Activated CD8-positive, alpha-beta memory T cell treated with anti-CD3 and anti-CD28 coated beads, Interleukin-2, amount 50 U/mL, for 48 hours (primary cell): ENCODE measurements around the gene CT47B1.
"Not testable (repeated sequence)": the region's sequence is repeated elsewhere in the genome, so short reads cannot be mapped to it uniquely, and the experiment has no call there.

Experiments
- DNase-seq: peaks from one replicate; pipeline ENCODE4 v3.0.0-alpha.2; 2020

Gene CT47B1

GRCh38 chrX:120875766-120876165, at the start of gene CT47B1:
CT47B1 (minus strand) TSS chrX:120875866; CDS start chrX:120875670, 196 bp downstream.
- DNase-seq = not testable (repeated sequence)

DNA sequence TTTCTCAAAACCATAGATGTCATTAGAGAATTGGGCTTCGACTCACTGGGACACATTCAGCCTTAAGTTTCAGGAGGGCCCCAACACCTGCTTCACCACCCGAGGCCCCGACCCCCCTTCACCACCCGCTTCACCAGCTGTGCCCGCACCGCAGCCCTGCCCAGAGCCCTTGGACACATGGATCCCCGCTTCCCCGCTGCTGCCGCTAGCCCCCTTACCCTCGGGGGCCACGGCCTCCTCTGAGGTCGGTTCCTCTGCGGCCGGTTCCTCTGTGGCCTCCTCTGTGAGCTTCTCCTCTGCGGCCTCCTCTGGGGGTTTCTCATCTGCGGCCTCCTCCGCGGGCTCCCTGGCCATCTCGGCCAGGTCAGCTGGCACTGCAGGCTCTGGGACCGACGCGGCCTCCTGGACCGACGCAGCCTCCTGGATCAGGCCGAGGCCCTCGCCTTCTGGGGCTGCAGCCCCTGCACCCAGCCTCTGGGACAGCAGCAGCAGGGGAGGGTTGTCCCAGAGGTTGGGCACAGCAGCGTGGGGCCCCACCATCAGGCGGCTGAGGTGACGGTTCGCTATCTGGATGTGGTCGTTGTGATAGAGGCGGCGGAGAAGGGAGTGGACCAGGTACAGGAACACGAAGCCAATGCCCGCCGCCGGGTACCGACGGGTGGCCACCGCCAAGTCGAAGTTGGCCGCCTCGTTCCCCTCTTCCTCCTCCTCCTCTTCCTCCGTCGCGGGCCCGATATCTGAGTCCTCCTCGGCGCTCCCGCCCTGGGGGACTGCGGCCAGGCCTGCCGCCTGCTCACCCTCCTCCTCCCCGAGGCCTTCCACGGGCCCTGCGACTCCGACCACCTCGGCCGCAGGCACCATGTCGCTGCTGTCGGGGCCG, 748 bp downstream of the CT47B1 start:
- no peak for DNase-seq

GRCh38 chrX:120857240-120857639, 18.4 kb downstream of the CT47B1 start:
- no peak for DNase-seq

DNA sequence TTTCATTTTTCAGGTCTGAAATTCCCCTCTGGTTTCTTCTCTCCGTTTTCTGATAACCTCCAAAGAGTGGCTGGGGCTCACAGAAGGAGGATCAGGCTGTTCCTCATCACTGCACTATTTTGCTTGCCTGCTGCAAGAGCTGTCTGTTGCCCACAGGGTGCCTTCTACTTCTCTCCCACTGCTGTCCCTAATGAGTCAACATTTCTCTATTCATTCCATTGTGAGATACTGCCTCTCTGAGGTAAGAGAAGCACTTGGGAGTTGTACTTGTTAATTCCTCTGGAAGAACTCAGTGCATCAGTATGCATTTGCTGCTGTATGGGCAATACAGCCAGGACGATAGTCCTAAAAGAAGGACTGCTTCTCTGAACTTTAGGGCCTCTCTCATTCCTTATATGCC, 34.8 kb downstream of the CT47B1 start:
- no peak for DNase-seq

GRCh38 chrX:120839491-120839890, 36.2 kb downstream of the CT47B1 start:
- DNase-seq = no peak

DNA sequence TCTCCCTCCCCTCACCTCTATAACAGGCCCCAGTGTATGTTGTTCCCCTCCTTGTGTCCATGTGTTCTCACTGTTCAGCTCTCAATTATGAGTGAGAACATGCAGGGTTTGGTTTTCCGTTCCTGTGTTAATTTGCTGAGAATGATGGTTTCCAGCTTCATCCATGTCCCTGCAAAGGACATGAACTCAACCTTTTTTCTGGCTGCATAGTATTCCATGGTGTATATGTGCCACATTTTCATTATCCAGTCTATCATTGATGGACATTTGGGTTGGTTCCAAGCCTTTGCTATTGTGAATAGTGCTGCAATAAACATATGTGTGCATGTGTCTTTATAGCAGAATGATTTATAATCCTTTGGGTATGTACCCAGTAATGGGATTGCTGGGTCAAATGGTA, 48.5 kb downstream of the CT47B1 start:
- not testable (repeated sequence) for DNase-seq

- no peak for DNase-seq
Observed at GRCh38 chrX:120825146-120825545, 50.5 kb downstream of the CT47B1 start.

DNA sequence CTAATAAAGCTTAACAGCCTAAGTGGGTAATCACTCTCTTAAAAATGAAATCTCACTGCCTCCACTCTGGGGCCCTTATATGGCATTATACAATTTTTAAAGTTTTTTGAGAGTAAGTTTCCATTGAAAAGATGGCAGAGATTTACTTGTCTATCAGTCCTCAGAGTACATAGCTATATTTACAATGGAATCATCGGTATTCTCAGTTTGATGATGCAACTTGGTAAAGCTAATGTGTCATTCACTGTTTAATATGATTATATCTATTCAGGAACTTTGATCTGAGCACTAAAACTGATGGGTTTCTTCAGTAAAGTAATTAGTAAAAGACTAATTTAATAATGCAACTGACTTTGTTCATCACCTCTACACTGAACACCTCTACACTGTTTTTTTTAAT, 51.6 kb downstream of the CT47B1 start:
- DNase-seq = no peak

DNA sequence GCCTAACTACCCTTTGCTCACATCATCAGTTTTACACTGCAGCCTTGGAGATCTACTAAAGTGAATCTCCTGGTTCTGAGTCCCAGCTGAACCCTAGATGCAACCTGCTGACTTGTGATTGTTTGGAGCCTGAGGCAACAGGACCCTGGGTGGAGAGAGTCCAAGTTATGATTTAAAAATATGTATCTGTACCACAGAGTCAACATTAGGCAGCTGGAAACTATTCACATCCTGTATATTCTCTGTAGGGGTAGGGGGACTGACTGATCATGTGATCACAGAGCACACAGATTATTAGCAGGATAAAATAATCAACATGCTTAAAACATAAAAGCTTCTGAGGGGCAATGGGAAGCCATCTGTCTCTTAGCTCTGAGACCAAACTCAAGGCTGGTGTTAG, 52.1 kb downstream of the CT47B1 start:
- DNase-seq = no peak
